ENCODE measurements around the gene APBB1IP.
A peak's percentile ranks its signal among the peaks of the same experiment; 100 is the strongest.

APBB1IP gene

DNA sequence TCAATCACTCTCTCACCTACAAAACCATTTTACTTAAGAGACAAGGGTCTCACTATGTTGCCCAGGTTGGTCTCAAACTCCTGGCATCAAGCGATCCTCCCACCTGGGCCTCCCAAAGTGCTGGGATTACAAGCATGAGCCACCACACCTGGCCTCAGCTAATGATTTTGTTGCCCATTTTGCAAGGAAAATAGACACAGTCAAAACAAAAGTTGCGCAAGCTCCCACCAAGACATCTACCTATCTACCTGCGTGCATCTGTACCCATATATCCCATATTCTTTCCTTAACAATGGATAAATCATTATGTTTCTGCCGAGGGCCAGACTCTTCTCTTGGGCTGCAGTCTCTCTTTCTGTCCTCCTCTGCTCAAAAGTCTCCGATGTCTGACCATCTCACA, 67.3 kb downstream of the APBB1IP start:
- H3K4me3 ChIP-seq (replicated peaks in 1 of 2; ENCODE audit: low read depth in 2 of 2, low read length in 2 of 2) = no peak overlapping the region
- TF ChIP-seq, protein P1, sequence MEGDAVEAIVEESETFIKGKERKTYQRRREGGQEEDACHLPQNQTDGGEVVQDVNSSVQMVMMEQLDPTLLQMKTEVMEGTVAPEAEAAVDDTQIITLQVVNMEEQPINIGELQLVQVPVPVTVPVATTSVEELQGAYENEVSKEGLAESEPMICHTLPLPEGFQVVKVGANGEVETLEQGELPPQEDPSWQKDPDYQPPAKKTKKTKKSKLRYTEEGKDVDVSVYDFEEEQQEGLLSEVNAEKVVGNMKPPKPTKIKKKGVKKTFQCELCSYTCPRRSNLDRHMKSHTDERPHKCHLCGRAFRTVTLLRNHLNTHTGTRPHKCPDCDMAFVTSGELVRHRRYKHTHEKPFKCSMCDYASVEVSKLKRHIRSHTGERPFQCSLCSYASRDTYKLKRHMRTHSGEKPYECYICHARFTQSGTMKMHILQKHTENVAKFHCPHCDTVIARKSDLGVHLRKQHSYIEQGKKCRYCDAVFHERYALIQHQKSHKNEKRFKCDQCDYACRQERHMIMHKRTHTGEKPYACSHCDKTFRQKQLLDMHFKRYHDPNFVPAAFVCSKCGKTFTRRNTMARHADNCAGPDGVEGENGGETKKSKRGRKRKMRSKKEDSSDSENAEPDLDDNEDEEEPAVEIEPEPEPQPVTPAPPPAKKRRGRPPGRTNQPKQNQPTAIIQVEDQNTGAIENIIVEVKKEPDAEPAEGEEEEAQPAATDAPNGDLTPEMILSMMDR (IDR thresholded peaks at IDR 0.05; ENCODE audit: low read depth, low read length) = no peak
- no peak for DNase-seq (ENCODE audit: low read depth in 2 of 2)

DNA sequence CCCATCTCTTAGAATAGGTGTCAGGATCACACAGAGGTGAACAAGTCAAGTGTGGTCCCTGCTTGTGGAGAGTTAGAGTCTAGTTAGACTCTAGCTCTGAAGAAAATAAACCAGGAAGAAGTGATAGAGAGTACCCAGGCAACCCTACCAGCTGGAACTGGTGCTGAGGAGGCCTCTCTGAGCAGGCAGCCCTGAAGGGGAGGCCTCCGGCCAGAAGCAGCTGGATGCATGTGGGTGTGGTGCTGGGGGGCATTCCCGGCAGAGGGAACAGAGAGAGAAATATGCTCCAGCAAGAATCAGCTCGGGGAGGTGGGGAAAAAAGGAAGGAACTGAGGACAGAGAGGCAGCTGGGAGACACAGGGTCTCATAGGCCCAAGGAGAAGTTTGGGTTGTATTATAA, 68.6 kb downstream of the APBB1IP start:
- DNase-seq (ENCODE audit: low read depth in 2 of 2) = no peak
- TF ChIP-seq, protein P1 (IDR thresholded peaks at IDR 0.05; ENCODE audit: low read depth, low read length) = no peak
- no peak overlapping the region for H3K4me3 ChIP-seq (replicated peaks in 1 of 2; ENCODE audit: low read depth in 2 of 2, low read length in 2 of 2)

DNA sequence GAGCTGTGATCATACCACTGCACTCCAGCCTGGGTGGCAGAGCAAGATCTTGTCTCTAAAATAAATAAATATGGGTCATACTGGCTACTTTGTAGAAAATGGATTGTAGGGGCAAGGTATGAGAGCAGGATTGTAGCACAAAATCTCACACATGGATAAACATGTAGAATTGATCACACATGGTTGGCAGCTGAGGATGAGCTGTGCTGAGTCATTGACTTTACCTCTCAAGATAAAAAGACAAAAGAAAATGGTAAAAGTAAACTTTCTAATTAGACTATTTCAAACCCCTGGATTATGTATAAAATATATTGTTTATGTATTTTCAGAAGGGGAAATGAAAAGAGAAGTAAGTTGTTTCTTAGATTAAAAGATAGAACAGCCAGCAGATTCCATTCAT, 69.3 kb downstream of the APBB1IP start:
- DNase-seq (ENCODE audit: low read depth in 2 of 2) = no peak

DNA sequence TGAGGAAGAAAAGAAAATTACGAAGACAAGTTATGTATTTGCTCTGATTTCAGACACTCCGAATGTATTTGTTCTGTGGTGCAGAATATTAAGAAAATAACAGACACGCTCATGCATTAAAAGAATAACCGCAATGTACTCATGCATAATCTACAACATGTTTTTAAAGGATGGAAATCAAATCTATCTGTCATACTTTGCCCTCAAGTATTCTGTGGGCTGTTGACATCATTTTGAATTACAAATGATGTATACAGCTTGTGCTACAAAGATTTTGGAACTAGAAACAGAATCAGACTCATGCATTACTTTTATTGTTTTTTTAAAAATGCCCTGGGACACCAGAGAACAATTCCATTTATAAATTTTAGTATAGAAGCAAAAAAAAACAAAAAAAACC, 69.9 kb downstream of the APBB1IP start:
- TF ChIP-seq, protein P1 (IDR thresholded peaks at IDR 0.05; ENCODE audit: low read depth, low read length) = no peak
- H3K4me3 ChIP-seq (replicated peaks in 1 of 2; ENCODE audit: low read depth in 2 of 2, low read length in 2 of 2) = no peak overlapping the region
- DNase-seq (ENCODE audit: low read depth in 2 of 2) = no peak

More for the DNA sequence above, 69.3 kb downstream of the APBB1IP start:
- no peak overlapping the region for H3K4me3 ChIP-seq (replicated peaks in 1 of 2; ENCODE audit: low read depth in 2 of 2, low read length in 2 of 2)
- TF ChIP-seq, protein P1 (IDR thresholded peaks at IDR 0.05; ENCODE audit: low read depth, low read length) = no peak

DNA sequence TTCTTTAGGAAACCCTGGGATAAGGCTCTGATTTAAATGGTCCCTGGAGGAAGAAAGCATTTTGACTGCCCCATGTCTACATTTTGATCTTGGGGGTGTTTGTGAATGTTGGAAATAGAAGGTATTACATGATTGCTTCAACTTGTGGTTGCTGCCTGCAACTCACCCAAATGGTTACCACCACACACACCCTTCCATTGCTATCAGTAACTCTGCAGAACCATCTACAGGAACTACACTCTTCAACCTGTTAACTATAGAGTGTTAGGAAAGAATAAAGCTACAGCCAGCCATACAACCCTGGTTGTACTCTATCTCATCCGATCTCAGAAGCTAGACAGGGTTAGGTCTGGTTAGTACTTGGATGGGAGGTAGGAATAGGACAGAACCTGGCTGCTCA, 71.2 kb downstream of the APBB1IP start:
- no peak for DNase-seq (ENCODE audit: low read depth in 2 of 2)
- H3K4me3 ChIP-seq (replicated peaks in 1 of 2; ENCODE audit: low read depth in 2 of 2, low read length in 2 of 2) = no peak overlapping the region
- TF ChIP-seq, protein P1 (IDR thresholded peaks at IDR 0.05; ENCODE audit: low read depth, low read length) = no peak

DNA sequence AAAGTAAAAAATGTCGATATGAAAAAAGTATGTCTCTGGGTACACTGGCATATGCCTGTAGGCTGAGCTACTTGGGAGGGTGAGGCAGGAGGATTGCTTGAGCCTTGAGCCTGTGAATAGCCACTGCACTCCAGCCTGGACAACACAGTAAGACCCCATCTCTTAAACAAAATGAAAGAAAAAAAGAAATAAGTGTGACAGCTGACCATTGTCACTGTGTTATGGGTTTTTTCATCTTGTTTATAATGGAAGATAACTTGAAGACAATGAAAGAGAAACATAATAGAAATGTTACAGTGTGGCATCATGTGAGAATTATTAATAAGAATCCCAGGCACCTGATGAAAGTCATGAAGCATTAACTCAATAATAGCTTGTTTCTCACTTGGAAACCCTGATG, 75.0 kb downstream of the APBB1IP start:
- TF ChIP-seq, protein P1 (IDR thresholded peaks at IDR 0.05; ENCODE audit: low read depth, low read length) = no peak
- no peak for DNase-seq (ENCODE audit: low read depth in 2 of 2)
- H3K4me3 ChIP-seq (replicated peaks in 1 of 2; ENCODE audit: low read depth in 2 of 2, low read length in 2 of 2) = no peak overlapping the region

DNA sequence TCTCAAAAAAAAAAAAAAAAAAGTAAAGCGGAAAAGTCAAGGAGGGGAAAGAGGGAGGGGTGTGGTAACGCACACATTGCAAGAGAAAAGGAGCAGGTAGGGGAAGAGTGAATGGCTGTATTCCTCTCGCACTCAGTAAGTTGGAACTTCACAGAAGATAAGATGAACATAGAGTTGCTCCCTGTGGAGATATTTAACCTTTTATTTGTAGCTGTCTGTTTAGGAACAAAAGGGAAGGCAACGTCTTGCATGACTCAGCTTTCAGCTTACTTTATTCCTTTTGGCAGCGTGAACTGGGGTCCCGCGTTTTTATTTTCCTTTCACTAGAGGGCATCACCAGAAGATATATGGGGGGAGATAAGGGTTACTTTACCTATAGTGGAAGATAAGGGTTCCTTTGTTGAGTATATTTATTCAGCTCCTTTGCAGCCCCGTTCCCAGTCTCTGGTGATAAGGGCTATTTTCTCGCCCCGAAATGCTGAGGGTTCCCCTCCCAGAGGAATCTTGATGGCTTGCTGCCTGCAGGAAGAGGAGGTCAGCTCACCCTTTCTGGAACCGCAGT, 78.5 kb downstream of the APBB1IP start:
- peak in 1 of 2 donors; percentile 11 for DNase-seq (ENCODE audit: low read depth in 2 of 2)
- H3K4me3 ChIP-seq (replicated peaks in 1 of 2; ENCODE audit: low read depth in 2 of 2, low read length in 2 of 2) = no peak overlapping the region
- TF ChIP-seq, protein P1 (IDR thresholded peaks at IDR 0.05; ENCODE audit: low read depth, low read length) = no peak

Data from cardiac fibroblast (primary cell).